ENCODE results near the gene BEGAIN.

BEGAIN gene

GRCh38 chr14:100599981-100600380 lies 12.8 kb upstream of the BEGAIN start:
- no peak for DNase-seq

GRCh38 chr14:100594625-100594951 lies 7.4 kb upstream of the BEGAIN start:
- DNase-seq: no peak

DNA sequence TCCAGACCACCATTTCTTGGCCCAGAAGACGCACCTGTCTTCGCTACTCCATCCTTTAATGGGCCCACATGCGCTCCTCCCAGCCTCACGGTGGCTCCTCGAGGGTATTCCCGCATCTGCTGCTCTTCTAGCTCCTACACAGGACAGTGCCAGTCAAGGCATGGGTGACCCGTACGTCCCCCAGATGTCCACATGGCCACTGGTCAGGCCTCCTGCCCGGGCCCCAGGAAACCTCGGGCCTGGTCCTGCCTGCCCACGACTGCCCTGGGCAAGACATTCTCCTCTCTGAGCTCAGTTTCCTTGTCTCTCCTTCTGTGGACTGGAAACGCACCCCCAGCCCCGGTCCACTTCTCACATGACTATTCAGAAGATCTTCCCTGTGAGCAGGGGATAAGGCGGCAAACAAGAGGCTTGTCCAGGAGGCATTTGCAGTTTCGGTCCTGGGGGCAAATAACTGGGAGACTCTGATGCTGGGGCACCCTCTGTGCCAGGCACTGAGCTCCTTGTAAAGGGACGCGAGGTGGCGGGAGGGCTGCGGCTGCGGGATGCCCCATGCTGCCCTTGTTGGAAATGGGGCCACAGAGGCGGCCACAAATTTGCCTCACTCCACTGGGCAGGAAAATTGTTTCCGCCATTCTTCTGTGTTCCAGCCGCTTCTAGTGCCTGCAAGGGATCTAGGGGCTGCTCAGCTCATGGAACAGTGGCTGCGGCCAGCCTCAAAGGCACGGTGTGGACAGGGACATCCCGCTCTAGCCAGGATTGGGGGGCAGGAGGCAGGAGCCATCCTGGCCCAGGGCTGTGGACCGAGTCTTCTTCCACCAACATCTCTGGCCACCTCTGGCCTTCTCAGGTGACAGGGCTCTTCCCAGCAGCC lies 6.8 kb upstream of the BEGAIN start:
- no peak for DNase-seq

GRCh38 chr14:100592972-100593371 lies 5.8 kb upstream of the BEGAIN start:
- DNase-seq: no peak

DNA sequence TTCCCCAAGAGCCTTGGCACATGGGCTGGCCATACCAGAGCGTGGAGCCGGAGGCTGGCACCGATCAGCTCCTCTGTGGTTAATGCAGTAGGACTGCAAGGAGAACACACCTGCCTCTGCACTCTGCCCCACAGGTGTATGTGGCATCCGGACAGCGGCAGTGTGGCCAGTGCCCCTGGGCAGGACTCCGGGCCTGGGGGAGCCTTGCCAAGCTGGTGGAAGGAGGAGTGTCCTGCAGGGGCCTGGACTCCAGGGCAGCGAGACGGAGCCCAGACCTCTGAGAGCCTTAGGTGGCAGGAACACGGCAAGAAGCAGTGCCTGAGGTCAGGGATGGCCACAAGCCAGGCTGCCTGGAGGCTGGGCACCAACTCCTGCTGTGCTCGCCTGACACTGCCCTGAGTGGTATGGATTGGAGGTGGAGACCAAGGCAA lies 5.3 kb upstream of the BEGAIN start:
- DNase-seq: no peak

GRCh38 chr14:100591453-100592371 lies 4.5 kb upstream of the BEGAIN start:
- no peak for DNase-seq

GRCh38 chr14:100590726-100591452 lies 3.7 kb upstream of the BEGAIN start:
- no peak for DNase-seq

DNA sequence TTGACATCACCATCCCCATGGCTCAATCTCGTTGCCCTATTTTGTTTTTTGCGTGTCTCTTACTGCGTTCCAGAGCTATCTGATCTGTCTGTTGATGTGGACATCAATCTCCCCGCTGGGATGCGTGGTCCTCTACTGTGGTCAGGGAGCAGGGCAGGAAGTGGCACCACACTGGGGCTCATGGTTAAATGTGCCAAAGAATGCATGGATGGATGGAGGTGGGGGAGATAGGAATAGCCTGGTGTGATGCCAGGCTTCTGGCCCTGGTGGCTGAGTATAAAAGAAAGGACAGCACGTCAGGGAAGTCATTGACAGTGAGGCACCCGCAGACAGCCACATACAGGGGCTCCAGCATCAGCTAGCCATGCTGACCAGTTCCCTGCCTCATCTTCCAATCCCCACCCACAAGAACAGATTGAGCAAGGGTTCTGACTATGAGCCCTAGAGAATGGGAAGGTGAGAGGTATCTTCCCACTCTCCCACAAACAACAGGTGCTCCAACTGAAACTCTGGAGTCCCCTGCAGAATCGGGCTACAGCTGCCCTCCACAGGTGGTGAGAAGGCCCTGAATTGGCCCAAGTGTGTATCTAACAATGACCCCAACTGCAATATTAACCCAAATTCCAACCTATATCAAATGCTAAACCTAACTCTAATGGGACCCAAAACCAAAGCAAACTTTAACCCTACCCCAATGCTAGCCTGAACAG lies 2.7 kb upstream of the BEGAIN start:
- no peak for DNase-seq

DNA sequence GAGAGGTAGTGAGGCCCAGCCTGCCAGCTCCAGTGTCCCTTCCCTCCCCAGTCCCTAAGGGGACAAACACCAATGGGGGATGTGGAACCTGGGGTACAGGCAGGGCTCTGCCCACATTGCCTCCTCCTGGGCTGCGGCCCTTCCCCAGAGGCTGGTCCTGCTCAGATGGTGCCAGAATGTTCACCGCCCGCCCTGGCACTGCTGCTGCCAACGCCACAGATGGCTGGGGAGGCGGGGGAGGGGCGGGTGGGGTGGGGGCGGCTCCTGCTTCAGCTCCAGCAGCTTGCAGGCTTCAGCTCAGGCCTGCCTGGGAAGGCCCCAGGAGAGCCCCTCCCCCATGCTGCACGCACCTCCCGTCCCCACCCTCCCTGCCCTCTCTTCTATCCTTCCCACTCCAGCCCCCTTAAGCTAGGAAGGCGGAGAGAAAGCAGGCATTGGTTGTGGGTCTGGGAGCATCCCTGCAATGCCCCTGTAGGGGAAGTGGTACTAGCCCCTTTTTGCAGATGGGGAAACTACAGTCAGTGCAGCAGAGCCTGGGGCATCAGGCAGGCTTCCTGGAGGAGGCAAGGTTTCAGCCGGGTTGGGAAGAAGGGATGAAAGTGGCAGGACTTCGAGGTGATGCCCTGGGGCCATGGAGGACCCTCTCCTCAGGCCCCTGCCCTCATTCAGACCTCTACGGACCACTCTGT lies 2.0 kb upstream of the BEGAIN start:
- no peak for DNase-seq

DNA sequence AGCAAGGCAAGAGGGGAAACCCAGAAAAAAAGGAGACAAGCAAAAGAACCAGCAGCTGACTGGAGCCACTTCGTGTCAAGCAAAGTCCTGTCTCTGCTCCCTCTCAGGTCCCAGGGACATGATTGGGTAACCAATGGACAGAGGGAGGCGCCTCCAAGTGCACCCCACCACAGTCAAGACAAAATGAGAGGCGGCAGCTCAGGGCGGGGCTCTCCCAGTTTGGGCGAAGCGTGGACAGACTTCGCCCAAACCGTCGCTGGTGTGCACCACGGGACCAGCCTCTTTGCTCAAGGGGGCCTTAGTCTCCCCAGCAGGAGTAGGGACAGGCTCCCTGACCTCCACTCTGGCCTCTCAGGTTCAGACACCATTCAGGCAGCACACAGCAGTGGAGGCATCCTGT lies 1.5 kb upstream of the BEGAIN start:
- no peak for DNase-seq

DNA sequence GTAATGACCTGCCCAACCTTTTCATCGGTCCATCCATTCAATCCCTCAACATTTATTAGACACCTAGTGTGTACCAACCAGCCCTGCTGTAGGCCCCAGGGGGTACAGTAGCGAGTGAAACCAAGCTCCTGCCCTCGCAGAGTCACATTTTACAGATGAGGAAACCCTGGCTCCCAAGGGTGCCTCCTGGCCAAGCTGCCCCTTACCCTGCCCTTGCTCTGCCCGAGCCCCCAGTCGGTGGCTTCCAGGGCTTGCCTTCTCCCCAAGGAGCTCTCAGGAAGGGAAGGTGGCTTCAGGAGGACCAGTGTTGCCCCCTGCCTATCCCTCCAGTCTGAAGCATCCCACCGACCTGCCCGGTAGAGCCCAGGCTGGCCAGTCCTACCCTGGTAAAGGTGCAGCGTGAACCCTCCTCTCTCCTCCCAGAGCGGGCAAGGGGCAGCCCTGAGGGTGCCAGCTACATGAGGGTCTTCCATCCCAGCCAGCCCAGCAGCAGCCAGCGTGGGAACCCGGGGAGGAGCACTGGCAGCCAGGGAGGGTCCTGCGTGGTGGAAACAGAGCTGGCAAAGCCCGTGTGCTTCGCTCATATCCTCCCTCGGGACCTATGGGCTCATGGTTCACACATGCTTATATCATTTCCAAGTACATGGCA lies 670 bp upstream of the BEGAIN start:
- DNase-seq: no peak

- no peak for DNase-seq
These were observed 673 bp downstream of the BEGAIN start for GRCh38 chr14:100586403-100587085.

DNA sequence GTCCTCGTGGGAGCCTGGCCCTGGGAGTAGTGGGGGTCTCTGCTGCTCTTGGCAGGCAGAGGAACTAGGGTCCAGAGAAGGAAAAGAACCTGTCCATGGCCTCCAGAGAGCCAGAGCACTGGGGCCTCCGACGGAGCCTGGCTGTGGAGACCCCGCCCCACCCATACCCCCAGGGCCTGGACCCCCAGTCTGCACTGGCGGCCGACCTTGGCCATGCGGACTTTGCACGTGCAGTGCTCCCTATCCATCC lies 1.1 kb downstream of the BEGAIN start:
- no peak for DNase-seq

DNA sequence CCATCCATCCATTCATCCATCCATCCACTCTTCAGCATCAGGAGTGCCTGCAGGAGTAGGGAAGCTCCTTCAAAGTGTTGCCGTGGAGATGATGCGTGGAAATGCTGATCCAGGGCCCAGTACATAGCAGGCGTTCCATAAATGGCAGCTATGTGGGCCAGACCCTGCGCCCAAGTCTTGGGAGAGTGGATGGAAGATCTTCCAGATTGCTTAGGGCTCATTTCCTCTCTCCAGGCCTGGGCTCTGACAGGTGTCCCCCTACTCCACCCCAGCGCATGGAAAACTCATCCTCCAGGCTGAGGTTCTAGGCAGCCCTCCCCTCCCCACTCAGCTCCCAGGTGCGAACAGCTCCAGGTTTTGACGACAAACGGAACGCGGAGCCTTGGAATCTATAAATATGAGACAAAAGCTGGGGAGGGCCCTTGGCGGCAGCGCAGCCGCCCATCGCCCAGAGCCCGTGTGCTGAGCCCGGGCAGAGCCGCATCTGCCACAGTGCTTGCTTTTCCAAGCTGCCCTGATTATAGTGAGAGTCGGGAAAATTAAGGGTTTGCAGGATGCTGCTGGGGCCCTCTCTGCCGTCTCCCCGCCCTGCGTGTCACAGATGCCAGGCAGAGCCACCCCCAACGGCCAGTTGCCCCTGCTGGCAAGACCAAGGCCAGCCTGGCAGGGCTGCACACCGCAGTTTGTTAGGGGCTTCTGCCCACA lies 1.6 kb downstream of the BEGAIN start:
- DNase-seq: no peak

- no peak for DNase-seq
These were observed 2.9 kb downstream of the BEGAIN start for GRCh38 chr14:100584056-100585031.

DNA sequence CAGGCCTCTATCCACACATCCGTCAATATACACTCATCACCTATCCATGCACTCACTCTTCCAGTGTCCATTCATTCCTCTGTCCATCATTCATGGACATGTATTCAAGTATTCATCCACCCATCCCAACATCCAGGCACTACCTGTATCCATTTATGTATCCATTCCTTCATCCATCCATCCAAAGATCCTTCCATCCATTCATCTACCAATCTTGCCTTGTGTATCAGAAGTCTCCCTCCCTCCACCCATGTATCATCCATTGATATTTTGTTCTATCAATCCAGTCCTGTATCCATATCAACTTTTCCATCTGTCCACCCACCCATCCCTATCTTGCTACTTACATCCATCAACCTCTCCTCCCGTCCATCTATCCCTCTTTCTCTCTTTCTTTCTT lies 4.0 kb downstream of the BEGAIN start:
- no peak for DNase-seq

DNA sequence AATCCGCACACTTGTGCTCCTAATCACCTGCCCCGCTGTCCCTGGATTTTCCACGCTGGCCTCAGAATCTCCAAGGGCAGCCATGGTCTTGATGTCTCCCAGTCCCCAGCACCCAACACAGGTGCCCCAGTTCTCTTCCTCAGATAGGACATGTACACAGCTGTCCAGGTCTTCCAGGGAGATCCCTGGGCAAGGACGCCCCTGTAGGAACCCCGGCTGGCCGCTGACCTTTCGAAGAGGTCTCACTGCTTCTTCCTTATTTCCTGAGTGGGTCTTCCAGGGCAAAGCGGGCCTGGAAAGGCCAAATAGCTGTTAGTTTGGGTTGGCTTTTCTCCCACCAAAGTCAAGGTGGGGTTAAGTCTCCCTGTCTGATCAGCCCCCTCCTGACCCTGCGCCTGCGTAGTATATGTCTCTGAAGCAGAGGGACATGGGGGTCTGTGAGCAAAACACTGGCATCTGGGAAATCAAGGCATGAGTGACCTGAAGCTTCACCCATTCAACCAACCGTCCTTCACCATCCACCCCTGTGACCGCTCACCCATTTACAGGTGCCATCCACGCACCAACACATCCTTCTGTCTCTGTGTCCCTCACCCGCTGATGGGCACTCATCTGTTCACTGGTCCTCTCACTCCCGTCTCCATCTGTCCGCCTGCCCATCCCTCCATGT lies 4.6 kb downstream of the BEGAIN start:
- no peak for DNase-seq
